ENCODE results near the gene GLCCI1.
"Not testable (repeated sequence)": the region's sequence is repeated elsewhere in the genome, so short reads cannot be mapped to it uniquely, and the experiment has no call there.

Gene GLCCI1

GRCh38 chr7:8094164-8095140 is 125.9 kb downstream of the GLCCI1 start:
- no peak for DNase-seq

- DNase-seq: not testable (repeated sequence)
These were observed 132.7 kb downstream of the GLCCI1 start for GRCh38 chr7:8101292-8101691.

DNA sequence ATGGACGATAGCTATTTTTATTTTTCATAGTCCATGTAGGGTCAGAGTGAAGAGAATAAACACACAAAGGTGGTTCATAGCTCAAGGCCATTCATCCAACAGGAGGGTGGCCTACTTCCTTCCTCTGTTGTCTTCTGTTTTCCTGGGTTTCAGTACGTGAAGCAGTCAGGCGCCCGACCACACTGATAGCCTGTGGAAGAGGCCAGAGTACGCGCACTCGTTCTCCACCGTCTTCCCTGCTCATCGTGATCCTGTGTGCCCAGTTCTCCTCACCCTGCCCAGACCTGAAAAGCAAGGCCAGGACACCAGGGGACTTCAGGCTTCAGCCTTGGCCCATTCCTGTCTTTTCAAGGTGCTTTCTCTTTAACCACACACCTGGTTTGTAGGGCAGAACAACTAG is 134.7 kb downstream of the GLCCI1 start:
- DNase-seq: no peak

- no peak for DNase-seq
These were observed 137.0 kb downstream of the GLCCI1 start for GRCh38 chr7:8105449-8106095.

GRCh38 chr7:8109196-8110022 is 140.8 kb downstream of the GLCCI1 start:
- no peak for DNase-seq

- DNase-seq: no peak
These were observed 142.8 kb downstream of the GLCCI1 start for GRCh38 chr7:8111282-8111960.

DNA sequence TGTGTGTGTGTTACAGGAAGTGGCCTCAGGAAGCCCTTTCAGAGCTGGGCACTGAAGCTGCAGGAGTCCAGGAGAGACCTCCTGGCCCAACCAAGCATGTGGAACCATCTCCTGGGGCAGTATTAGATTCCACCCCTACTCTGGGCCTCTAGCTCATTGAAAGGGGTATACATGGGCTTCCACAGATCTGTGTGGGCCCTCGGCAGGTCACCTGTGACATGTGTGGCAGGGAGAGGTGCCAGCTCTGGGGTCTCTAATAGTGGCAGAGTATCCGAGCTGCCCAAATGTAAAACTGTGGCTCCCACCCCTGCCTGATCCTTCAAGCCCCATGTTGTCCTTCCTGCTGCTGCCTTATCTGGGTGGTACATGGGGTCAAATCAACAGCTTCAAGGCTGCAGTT is 144.1 kb downstream of the GLCCI1 start:
- DNase-seq: no peak

- no peak for DNase-seq
These were observed 144.6 kb downstream of the GLCCI1 start for GRCh38 chr7:8113184-8113583.

DNA sequence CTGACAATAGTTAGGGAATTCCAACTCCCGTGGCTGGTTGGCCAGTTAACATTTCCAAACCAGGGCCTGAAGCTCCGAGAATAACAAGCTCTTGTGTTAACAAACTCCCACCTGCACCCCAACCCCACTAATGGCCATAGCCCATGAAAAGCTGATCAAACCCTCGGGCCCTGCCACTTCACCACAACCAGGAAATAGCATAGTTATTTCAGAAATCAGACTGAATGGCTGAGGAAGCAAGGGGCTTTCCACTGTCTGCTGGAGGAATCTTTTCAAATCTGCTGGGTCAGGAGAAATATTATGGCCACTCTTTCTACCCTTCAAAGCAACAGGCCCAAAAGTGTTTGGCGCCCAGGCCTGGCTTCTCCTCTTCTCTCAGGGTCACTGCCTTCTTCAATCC is 145.6 kb downstream of the GLCCI1 start:
- no peak for DNase-seq

DNA sequence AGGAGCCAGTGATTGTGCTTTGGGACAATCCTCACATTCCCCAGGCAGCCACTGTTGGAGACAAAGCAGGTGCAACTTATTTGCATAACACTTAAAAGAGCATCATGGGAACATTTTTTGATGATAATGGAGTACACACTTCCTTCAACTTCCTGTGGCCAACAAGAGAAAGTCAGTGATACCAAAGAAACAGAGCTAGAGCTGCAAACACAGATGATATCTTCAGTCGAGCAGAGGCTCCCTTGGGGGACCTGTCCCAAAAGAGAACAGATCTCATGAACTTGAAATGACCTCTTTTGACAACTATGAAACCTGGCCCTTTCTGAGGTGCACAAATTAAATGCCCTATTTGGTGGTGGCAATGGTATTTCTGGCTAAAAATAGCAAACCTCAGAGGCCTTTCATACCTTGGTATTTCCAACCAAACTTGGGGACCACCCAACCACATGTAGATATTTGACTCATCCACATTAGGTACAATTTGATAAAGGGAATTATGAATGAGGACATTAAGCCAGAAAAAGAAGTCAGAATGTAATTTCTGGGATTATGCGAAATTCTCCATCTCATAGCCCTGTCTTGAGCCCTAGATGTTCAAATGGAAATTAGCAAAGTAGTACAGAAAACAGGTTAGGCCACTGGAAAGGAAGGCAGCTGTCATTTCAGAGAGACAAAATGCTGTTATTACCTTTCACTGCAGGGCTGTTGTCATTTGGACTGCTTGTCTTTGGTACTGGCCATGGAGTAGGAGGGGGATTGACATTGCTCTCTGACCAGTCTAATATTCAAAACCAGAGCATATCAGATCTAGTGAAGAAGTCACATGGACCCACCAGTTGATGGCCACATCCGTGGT is 147.2 kb downstream of the GLCCI1 start:
- no peak for DNase-seq

DNA sequence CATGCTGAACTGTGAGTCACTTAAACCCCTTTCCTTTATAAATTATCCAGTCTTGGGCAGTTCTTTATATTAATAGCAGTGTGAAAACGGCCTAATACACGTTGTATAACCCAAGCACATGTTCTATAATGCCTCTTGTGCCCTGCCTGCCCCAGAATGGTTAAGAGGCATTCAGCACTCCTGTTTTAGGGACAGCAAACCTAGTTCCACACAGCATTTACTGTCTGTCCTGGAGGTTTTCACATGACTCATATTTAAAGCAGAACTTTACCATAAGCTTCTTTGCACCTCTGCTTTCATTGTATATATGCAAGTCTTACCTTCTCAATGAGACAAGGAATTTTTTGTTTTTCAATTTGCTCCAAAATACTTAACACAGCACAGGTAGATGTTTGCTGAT is 148.6 kb downstream of the GLCCI1 start:
- no peak for DNase-seq

GRCh38 chr7:8119262-8119661 is 150.7 kb downstream of the GLCCI1 start:
- DNase-seq: no peak

DNA sequence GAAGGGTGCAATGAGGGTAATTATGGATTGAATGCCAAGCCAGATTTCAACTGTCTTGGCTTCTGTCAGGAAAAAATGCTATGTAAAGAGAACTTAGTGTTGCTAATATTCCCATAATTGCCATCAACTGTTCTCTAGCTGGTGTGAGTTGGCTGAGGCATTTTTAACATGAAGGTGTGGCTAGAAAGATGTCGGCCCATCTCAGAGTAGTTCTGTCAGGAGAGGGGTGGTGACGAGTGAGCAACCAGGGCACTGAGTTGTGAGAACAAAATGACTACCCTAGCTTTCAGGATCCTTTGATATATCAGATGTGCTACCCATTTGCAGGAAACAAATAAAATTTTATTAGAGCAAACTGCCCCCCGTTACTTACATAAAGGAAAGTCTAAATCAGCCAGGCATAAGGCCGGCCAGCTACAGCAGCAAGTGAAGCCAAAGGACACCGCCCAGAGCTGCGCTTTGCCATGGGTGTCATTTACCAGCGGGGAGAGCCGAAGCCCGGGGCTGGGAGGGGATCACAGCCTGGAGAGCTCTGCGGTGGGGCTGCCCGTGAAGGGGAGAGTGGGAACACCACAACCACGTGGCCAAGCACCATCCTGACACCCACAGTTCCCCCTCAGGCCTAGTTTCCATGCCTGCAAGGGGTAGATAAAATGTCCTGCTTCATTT is 151.9 kb downstream of the GLCCI1 start:
- DNase-seq: no peak

DNA sequence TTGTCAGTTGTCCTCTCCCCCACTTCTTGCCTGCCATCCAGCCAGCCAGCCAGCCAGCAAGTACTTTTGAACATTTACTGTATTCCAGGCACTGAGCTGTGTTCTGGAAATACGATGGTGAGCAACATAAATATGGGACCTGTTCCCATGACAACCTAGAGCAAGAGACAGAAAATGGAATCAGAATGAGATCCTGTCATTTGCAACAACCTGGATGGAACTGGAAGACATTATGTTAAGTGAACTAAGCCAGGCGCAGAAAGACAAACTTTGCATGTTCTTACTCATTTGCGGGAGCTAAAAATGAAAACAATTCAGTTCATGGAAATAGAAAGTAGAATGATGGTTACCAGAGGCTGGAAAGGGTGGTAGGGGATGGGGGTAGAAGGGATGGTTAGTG is 152.6 kb downstream of the GLCCI1 start:
- no peak for DNase-seq

- no peak for DNase-seq
These were observed 157.3 kb downstream of the GLCCI1 start for GRCh38 chr7:8125680-8126444.

DNA sequence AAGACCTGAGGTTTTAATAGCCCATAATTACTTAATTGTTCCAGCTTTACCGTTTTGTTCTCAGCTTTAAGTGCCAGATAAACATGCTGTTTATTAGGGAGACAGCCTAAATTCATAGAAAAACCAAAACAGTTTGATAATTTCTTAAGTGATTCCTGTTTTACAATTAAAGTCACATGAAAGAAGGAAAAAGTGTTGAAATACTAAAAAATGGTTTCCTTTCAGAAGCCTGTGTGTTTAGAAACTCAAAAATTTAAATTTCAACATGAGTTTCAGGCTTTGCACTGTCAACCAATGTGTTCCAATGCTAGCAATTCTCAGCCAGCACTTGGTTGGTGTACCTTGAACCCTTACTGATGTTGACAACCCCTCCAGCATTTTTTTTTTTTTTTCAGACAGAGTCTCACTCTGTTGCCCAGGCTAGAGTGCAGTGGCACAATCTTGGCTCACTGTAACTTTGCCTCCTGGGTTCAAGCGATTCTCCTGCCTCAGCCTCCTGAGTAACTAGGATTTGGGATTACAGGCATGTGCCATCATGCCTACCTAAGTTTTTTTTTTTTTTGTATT is 158.1 kb downstream of the GLCCI1 start:
- DNase-seq: no peak

DNA sequence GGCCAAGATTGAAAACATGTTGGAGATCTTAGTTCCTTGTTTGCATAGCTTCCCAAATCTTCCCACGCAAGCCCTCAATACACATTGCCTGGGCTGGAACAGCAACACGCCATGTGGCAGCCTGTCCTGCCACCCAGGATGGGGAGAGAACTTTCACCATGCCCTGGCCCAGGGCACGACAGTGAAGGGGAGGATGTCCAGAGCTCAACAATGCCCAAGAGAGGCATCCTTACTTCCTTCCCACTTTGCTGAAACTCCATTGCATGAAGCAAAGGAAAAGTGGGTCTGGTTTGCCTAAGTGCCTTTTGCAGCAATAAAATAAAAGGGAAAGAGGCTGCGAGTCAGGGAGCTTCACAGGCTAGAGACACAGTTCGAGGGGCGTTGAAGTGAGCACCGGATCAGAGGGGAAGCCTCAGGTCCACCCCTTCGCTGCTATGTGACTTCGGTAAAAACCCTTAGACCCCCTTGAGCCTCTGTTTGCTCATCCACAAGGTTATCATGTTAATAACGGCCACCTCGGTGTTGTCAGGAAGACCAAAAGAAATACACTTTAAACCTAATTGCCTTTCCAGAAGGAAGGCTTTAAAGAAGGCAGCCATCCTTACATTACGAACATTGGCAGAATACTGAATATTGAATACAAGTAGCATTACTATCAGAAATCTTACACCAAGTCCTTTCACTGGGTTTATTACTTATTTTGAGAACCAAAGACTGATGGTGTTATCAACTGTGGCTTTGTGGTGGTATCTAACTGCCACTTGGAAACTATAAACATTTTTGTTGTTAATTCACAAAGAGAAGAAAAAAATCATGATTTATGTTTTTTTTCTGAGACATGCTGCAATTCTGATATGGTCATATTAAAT is 160.1 kb downstream of the GLCCI1 start:
- no peak for DNase-seq

- no peak for DNase-seq
These were observed 160.7 kb downstream of the GLCCI1 start for GRCh38 chr7:8129318-8129659.

Measured in amygdala (tissue), 56 donors.